GM12891 (cell line): Measurements from ENCODE around the gene RCHY1.

Source experiments
- PAX5 ChIP-seq: IDR thresholded peaks from 2 replicates; pipeline ENCODE4 v1.6.1; 2011; ENCODE audit warnings: low read length, moderate library complexity, mild to moderate bottlenecking; ENCODE audit not compliant: insufficient read depth, severe bottlenecking
- POLR2A ChIP-seq: IDR thresholded peaks from 2 replicates; pipeline ENCODE4 v1.6.1; 2011; ENCODE audit warnings: low read depth, low read length, control low read depth
- POLR2AphosphoS5 ChIP-seq: IDR thresholded peaks from 2 replicates; pipeline ENCODE4 v1.6.1; 2011; ENCODE audit warnings: low read depth, low read length, control low read depth
- POU2F2 ChIP-seq: IDR thresholded peaks from 2 replicates; pipeline ENCODE4 v1.6.1; 2011; ENCODE audit warnings: low read depth, mild to moderate bottlenecking, control low read depth, low read length, moderate library complexity
- SPI1 ChIP-seq: IDR thresholded peaks from 2 replicates; pipeline ENCODE4 v1.6.1; 2011; ENCODE audit warnings: low read depth, low read length, control low read depth
- TAF1 ChIP-seq: IDR thresholded peaks from 2 replicates; pipeline ENCODE4 v1.6.1; 2011; ENCODE audit warnings: low read depth, low read length, control low read depth

DNA sequence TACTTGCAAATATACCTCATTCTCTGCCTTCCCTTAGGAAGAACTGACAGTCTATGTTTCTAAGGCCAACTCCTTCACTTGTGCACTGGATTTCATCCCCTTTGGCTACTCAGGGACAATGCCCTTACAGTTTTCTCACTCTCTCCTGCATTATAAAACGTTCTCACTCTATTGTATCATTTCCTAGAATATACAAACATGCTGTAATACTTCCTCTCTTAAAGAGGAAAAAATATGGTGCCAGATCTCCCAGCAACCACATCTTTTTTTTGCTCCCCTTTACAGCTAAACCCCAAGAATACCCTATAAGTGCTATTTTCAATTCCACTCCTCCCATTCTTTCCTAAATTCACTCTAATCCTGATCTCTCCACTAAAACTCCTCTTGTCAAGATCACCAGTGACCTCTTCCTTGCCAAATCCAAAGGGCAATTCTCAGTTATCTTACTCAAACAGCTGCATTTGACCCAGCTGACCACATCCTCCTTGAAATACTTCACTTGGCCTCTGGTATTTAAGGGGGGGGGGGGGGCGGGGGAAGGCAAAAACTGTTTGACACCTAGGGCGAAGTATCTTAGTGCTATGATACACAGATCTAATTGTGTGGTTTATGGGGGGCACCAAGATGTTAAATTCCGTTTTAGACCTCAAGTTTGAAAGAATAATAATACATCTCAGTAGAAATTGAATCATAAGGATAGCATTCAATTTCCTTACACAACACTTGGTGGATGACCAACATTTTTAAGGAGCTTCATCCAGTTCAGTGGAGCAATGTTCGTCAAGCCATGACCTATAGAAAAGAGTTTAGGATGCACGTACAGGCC is 1.6 kb downstream of the RCHY1 start:
- TF ChIP-seq POLR2A (no peak), POLR2AphosphoS5 (no peak), TAF1 (no peak), POU2F2 (no peak), PAX5 (no peak), SPI1 (no peak)
